Keratinocyte (primary cell): ENCODE results near the gene UBA3. TPM values are rescaled to one million over a fixed set of nuclear protein-coding genes. Genes with fewer than 3 reads are reported as not detected.

Experiments used
- DNase-seq: peaks from one replicate; pipeline ENCODE4 v3.0.0-alpha.2; 2011; ENCODE audit warnings: low read depth, missing footprints, low spot score
- FAIRE-seq: peaks from 2 replicates; lab custom pipeline; 2011; peaks lifted over from hg19 to GRCh38; lab: Jason Lieb, UNC
- H2AFZ ChIP-seq: 2 replicates; pipeline ENCODE4 v1.6.0; 2012; ENCODE audit warnings: low read length, control low read depth, inconsistent platforms; ENCODE audit not compliant: control insufficient read depth
- H3K27ac ChIP-seq: 2 replicates; pipeline ENCODE4 v1.5.1; 2011; ENCODE audit warnings: low read length; ENCODE audit not compliant: control insufficient read depth, insufficient read depth
- H3K27me3 ChIP-seq: 3 replicates; pipeline ENCODE4 v1.6.0; 2011; ENCODE audit warnings: low read length; ENCODE audit not compliant: control insufficient read depth, insufficient read depth; ENCODE audit errors: extremely low read depth
- H3K36me3 ChIP-seq, 2 experiments: 2 replicates in 1 of 2; 3 replicates in 1 of 2; pipeline ENCODE4 v1.5.1; 2011; ENCODE audit warnings: low read length in 2 of 2, mild to moderate bottlenecking in 1 of 2; ENCODE audit not compliant: control insufficient read depth in 2 of 2, insufficient read depth in 2 of 2; ENCODE audit errors: extremely low read depth in 1 of 2
- H3K4me1 ChIP-seq: 3 replicates; pipeline ENCODE4 v1.5.1; 2011; ENCODE audit warnings: low read length; ENCODE audit not compliant: control insufficient read depth, insufficient read depth; ENCODE audit errors: extremely low read depth
- H3K4me2 ChIP-seq: 3 replicates; pipeline ENCODE4 v1.6.0; 2011; ENCODE audit warnings: low read depth, low read length; ENCODE audit not compliant: control insufficient read depth, insufficient read depth; ENCODE audit errors: extremely low read depth
- H3K4me3 ChIP-seq, 3 experiments: fragments of 200-600 bp in 1 of 3; sonication (generic) in 1 of 3; 2 replicates in 2 of 3; 3 replicates in 1 of 3; pipeline ENCODE4 v1.5.1; 2011 to 2016; ENCODE audit warnings: low read length in 3 of 3, mild to moderate bottlenecking in 3 of 3, control low read depth in 2 of 3, inconsistent platforms in 1 of 3, low read depth in 1 of 3, mixed read lengths in 1 of 3, mixed run types in 1 of 3, moderate library complexity in 1 of 3; ENCODE audit not compliant: control insufficient read depth in 2 of 3, insufficient read depth in 2 of 3; ENCODE audit errors: extremely low read depth in 1 of 3
- H3K79me2 ChIP-seq: 2 replicates; pipeline ENCODE4 v1.6.0; 2012; ENCODE audit warnings: low read length; ENCODE audit not compliant: control insufficient read depth, insufficient read depth
- H3K9ac ChIP-seq: 3 replicates; pipeline ENCODE4 v1.6.0; 2011; ENCODE audit warnings: low read length; ENCODE audit not compliant: control insufficient read depth, insufficient read depth; ENCODE audit errors: extremely low read depth
- H3K9me1 ChIP-seq: 3 replicates; pipeline ENCODE4 v1.6.0; 2011; ENCODE audit warnings: low read length; ENCODE audit not compliant: control insufficient read depth, insufficient read depth; ENCODE audit errors: extremely low read depth
- H3K9me3 ChIP-seq: 2 replicates; pipeline ENCODE4 v1.5.1; 2012; ENCODE audit warnings: low read depth, low read length; ENCODE audit not compliant: control insufficient read depth
- H4K20me1 ChIP-seq: 3 replicates; pipeline ENCODE4 v1.6.0; 2011; ENCODE audit warnings: low read length; ENCODE audit not compliant: control insufficient read depth, insufficient read depth; ENCODE audit errors: extremely low read depth
- CTCF ChIP-seq, 3 experiments: IDR thresholded peaks in 1 of 3; conservative IDR thresholded peaks in 1 of 3; optimal IDR thresholded peaks in 1 of 3; 2 replicates in 2 of 3; 3 replicates in 1 of 3; pipeline versions ENCODE3 to v1.5.1; 2011; ENCODE audit warnings: low read length in 3 of 3, mild to moderate bottlenecking in 3 of 3, moderate library complexity in 2 of 3, control low read depth in 1 of 3, inconsistent platforms in 1 of 3; ENCODE audit not compliant: insufficient read depth in 2 of 3; ENCODE audit errors: extremely low read depth in 1 of 3
- EZH2 ChIP-seq: IDR thresholded peaks from one replicate; pipeline ENCODE4 v1.6.1; 2012; ENCODE audit warnings: inconsistent platforms, mild to moderate bottlenecking, low read length, moderate library complexity
- dilution Hi-C: fragments of 300-500 bp; cut with MboI; formaldehyde crosslinking; loops from one replicate; pipeline ENCODE4 v1.7.0; 2020; ENCODE audit warnings: low sequenced_read_pairs; ENCODE audit not compliant: extremely low pct_ligation_motif_present
- polyA plus RNA-seq, 5 experiments: library from polyadenylated mRNA; depleted of rRNA in 3 of 5; stranded (reverse) in 3 of 5; stranded (forward) in 1 of 5; unstranded in 1 of 5; fragments of >200 nt; gene quantifications; 1 replicate in 1 of 5; 2 replicates in 3 of 5; 3 replicates in 1 of 5; pipeline versions ENCODE4 v1.2.1 to v1.2.3, GENCODE V29; 2011 to 2012; ENCODE audit warnings: missing spikeins in 2 of 5, low read depth in 1 of 5, low replicate concordance in 1 of 5

The UBA3 gene
- polyA plus RNA-seq, 1 donor (not counting 4 experiments of a cell fraction or from before 2014, with no cell fraction given), result 125 TPM

GRCh38 chr3:69044608-69045007, 35.6 kb downstream of the UBA3 start:
- no peak for FAIRE-seq

GRCh38 chr3:69033470-69033869, 46.7 kb downstream of the UBA3 start:
- DNase-seq (no peak), FAIRE-seq (no peak)
- no peaks in the 10 kb centered on the region for H3K9me3 ChIP-seq
- H3K9me1 ChIP-seq, result no peaks in the 10 kb centered on the region
- no peak for TF ChIP-seq EZH2
- no peak for TF ChIP-seq CTCF (optimal IDR thresholded peaks at IDR 0.05 in 1 of 3, IDR thresholded peaks at IDR 0.05 in 1 of 3, conservative IDR thresholded peaks at IDR 0.05 in 1 of 3; ENCODE audit: extremely low read depth in 1 of 3, insufficient read depth in 2 of 3, low read length in 3 of 3)
- H3K36me3 ChIP-seq, result peaks cover 18 to 22% of the 10 kb centered on the region in 2 experiments
- no peak overlapping the region for H3K4me3 ChIP-seq
- no peak overlapping the region for H3K9ac ChIP-seq
- no peaks in the 10 kb centered on the region for H3K79me2 ChIP-seq
- peak overlapping the region; percentile 60 for H3K27ac ChIP-seq
- H3K27me3 ChIP-seq, result no peaks in the 10 kb centered on the region
- no peaks in the 10 kb centered on the region for H4K20me1 ChIP-seq
- no peaks in the 10 kb centered on the region for H3K4me1 ChIP-seq
- no peak overlapping the region for H2AFZ ChIP-seq
- dilution Hi-C loops, result no loop called here
- no peak overlapping the region for H3K4me2 ChIP-seq

More at GRCh38 chr3:69044608-69045007, 35.6 kb downstream of the UBA3 start:
- H3K9me1 ChIP-seq, result no peaks in the 10 kb centered on the region
- no peaks in the 10 kb centered on the region for H3K4me1 ChIP-seq
- TF ChIP-seq EZH2, result no peak
- TF ChIP-seq CTCF (optimal IDR thresholded peaks at IDR 0.05 in 1 of 3, IDR thresholded peaks at IDR 0.05 in 1 of 3, conservative IDR thresholded peaks at IDR 0.05 in 1 of 3; ENCODE audit: extremely low read depth in 1 of 3, insufficient read depth in 2 of 3, low read length in 3 of 3), result no peak
- H3K79me2 ChIP-seq, result peaks cover 24% of the 10 kb centered on the region
- H3K27me3 ChIP-seq, result no peaks in the 10 kb centered on the region
- H3K4me2 ChIP-seq, result no peak overlapping the region
- no peak overlapping the region for H3K4me3 ChIP-seq
- no peak for DNase-seq
- dilution Hi-C loops, result no loop called here
- H2AFZ ChIP-seq, result no peak overlapping the region
- H3K36me3 ChIP-seq, result peaks cover 20 to 25% of the 10 kb centered on the region in 2 experiments
- no peaks in the 10 kb centered on the region for H3K9me3 ChIP-seq
- H3K27ac ChIP-seq, result no peak overlapping the region
- H3K9ac ChIP-seq, result no peak overlapping the region
- no peaks in the 10 kb centered on the region for H4K20me1 ChIP-seq
